Lung (tissue), 12 donors: ENCODE data around the gene ITFG1. TPM values are rescaled to one million over a fixed set of nuclear protein-coding genes. Genes with fewer than 3 reads are reported as not detected.
A peak's percentile ranks its signal among the peaks of the same experiment; 100 is the strongest.

Experiments used
- ATAC-seq: fragments of 200-7000 bp; cut with Tn5 transposase; one replicate; pipeline ENCODE4 v1.9.1; 2020; ENCODE audit warnings: moderate number of reproducible peaks; ENCODE audit not compliant: insufficient read depth, low FRiP score
- DNase-seq, 3 donors: peaks; one replicate each; pipeline ENCODE4 v3.0.0-alpha.2; 2013 to 2017
- H3K27ac ChIP-seq, 2 donors: one replicate each; pipeline ENCODE4 v1.5.1; 2013; ENCODE audit warnings: mild to moderate bottlenecking in 2 of 2, moderate library complexity in 2 of 2, control low read depth in 1 of 2, inconsistent platforms in 1 of 2, low read depth in 1 of 2, low read length in 1 of 2
- H3K27me3 ChIP-seq, 3 donors: one replicate each; pipeline ENCODE4 v1.5.1; 2013; ENCODE audit warnings: low read length in 2 of 3; ENCODE audit not compliant: control insufficient read depth in 3 of 3, insufficient read depth in 3 of 3
- H3K36me3 ChIP-seq, 4 donors: one replicate each; pipeline ENCODE4 v1.5.1; 2013; ENCODE audit warnings: low read length in 4 of 4, mild to moderate bottlenecking in 1 of 4, moderate library complexity in 1 of 4; ENCODE audit not compliant: control insufficient read depth in 4 of 4, insufficient read depth in 4 of 4
- H3K4me1 ChIP-seq, 5 donors: one replicate each; pipeline ENCODE4 v1.5.1; 2013; ENCODE audit warnings: low read length in 5 of 5, mild to moderate bottlenecking in 2 of 5, moderate library complexity in 1 of 5; ENCODE audit not compliant: control insufficient read depth in 5 of 5, insufficient read depth in 5 of 5
- H3K4me3 ChIP-seq: one replicate; pipeline ENCODE4 v1.5.1; 2013; ENCODE audit warnings: mild to moderate bottlenecking, control low read depth, moderate library complexity
- H3K9ac ChIP-seq, 2 donors: one replicate each; pipeline ENCODE4 v1.5.1; 2013; ENCODE audit warnings: low read length in 2 of 2, control low read depth in 1 of 2; ENCODE audit not compliant: insufficient read depth in 1 of 2
- H3K9me3 ChIP-seq, 4 donors: one replicate each; pipeline ENCODE4 v1.5.1; 2013; ENCODE audit warnings: low read length in 3 of 4, mild to moderate bottlenecking in 1 of 4, moderate library complexity in 1 of 4; ENCODE audit not compliant: control insufficient read depth in 4 of 4, insufficient read depth in 3 of 4
- WGBS, 2 donors: extraction: QIAGEN DNeasy Blood & Tissue Kit; methylation state at CpG; one replicate each; pipeline ENCODE4 v1.1.7; 2013; 5-methylcytosine and 5-hydroxymethylcytosine counted together
- polyA plus RNA-seq, 2 donors: library from polyadenylated mRNA; stranded (reverse); fragments of 200-250 nt; gene quantifications; one replicate each; pipeline ENCODE4 v1.2.1, GENCODE V29; 2013
- total RNA-seq, 2 donors: library from RNA; depleted of rRNA in 1 of 2; stranded (reverse); fragments of >200 nt in 1 of 2; gene quantifications; one replicate each; pipeline ENCODE4 v1.2.1, GENCODE V29; 2014 to 2021
- TF ChIP-seq, protein P1 (sequence below): IDR thresholded peaks from 2 replicates; pipeline ENCODE4 v1.5.1; 2012; ENCODE audit warnings: mild to moderate bottlenecking; ENCODE audit errors: control extremely low read depth, extremely low read depth
- donor health status: control.
- donor health status: control.
- donor health status: Bipolar disorder and iron deficiency.
- donor health status: healthy.
- donor health status: DM: yes; HTN: yes; CAD: no.

Gene ITFG1
- total and polyA plus RNA-seq, 4 donors: 13.0 to 79.4 (median 40.2) TPM

DNA sequence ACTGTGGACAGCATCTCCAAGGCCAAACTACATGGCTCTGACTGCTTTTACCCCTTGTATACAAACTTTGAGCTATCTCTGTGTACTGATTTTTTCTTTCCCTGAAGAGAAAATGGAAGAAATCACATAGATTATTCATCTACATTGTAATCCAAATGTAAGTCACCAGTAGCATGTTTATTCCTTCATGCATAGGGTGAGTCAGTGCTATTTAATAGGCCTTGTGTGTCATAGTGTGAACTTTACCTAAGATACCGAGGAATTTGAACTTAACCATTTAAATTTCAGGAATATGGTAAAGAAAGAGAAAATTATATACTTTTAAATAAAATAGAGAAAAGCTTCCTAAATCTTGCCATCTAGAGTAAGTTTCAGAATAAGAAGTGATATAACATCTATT is 16.8 kb upstream of the ITFG1 start:
- TF ChIP-seq, protein P1, sequence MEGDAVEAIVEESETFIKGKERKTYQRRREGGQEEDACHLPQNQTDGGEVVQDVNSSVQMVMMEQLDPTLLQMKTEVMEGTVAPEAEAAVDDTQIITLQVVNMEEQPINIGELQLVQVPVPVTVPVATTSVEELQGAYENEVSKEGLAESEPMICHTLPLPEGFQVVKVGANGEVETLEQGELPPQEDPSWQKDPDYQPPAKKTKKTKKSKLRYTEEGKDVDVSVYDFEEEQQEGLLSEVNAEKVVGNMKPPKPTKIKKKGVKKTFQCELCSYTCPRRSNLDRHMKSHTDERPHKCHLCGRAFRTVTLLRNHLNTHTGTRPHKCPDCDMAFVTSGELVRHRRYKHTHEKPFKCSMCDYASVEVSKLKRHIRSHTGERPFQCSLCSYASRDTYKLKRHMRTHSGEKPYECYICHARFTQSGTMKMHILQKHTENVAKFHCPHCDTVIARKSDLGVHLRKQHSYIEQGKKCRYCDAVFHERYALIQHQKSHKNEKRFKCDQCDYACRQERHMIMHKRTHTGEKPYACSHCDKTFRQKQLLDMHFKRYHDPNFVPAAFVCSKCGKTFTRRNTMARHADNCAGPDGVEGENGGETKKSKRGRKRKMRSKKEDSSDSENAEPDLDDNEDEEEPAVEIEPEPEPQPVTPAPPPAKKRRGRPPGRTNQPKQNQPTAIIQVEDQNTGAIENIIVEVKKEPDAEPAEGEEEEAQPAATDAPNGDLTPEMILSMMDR: no peak
- peaks cover 0 to 2% (median 0%) of the 10 kb centered on the region in 4 donors for H3K36me3 ChIP-seq
- no peak overlapping the region for H3K27ac ChIP-seq
- no peaks in the 10 kb centered on the region for H3K9me3 ChIP-seq
- ATAC-seq (no peak), DNase-seq (no peak)
- no peaks in the 10 kb centered on the region for H3K27me3 ChIP-seq
- peaks cover 0 to 37% (median 0%) of the 10 kb centered on the region in 5 donors for H3K4me1 ChIP-seq
- no peak overlapping the region for H3K9ac ChIP-seq
- H3K4me3 ChIP-seq: no peak overlapping the region
- WGBS, 2 donors: 87 to 92% methylated on average over 1 of the region's 1 CpG

DNA sequence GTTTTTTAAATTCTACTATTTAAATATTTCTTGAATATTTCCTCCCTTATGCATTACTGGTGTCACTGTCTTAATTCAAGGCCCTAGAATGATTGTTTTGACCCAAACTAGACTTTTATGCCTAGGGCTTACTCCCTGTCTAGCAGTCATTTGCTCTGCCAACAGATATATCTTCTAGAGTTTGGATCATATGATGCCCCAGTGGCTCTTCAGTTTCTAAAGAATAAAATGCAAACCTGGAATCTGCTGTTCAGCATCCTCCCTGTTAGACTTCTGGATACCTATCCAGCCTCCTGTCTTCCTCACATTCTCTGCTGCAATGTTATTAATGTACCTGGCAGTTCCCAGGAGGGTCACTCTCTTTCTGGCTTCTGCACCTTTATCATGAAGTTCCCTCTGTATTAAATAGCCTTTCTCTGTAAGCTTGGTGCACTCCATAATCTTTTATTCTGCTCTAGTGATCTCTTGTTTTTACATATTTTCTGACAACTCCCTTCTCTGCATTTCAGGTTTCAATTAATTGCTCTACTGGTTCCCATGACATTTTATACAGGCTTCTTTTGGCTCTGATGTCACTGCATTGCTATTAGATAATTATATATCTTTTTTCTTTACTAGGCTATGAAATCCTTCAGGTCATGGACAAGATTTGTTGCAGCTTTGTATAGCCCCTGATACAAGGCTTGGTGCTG is 15.9 kb upstream of the ITFG1 start:
- no peaks in the 10 kb centered on the region for H3K27me3 ChIP-seq

DNA sequence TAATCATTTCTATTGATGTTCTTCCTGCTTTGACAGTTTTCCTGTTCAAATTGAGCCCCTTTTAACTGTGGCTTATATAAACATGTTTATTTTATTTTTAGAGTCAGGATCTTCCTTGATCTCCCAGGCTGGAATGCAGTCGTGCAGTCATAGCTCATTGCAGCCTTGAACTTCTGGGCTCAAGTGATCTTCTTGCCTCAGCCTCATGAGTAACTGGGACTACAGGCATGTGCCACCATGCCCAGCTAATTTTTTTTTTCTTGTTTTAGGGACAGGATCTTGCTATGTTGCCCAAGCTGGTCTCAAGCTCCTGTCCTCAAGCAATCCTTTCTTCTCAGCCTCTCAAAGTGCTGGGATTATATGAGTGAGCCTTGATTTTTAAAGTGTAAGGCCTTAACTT is 14.9 kb upstream of the ITFG1 start:
- Histone ChIP-seq H3K27ac (peak overlapping the region in 1 of 2 donors; percentile 23), H3K9ac (no peak overlapping the region), H3K4me3 (no peak overlapping the region), H3K9me3 (no peaks in the 10 kb centered on the region), H3K4me1 (peaks cover 0 to 29% (median 0%) of the 10 kb centered on the region in 5 donors), H3K36me3 (peaks cover 0 to 2% (median 0%) of the 10 kb centered on the region in 4 donors), H3K27me3 (no peaks in the 10 kb centered on the region)
- TF ChIP-seq, protein P1: no peak
- DNase-seq (no peak), ATAC-seq (no peak)
- 37 to 64% methylated on average over 1 of the region's 1 CpG for WGBS, 2 donors

More for the DNA sequence above, 15.9 kb upstream of the ITFG1 start:
- H3K9me3 ChIP-seq: no peaks in the 10 kb centered on the region
- peaks cover 0 to 2% (median 0%) of the 10 kb centered on the region in 4 donors for H3K36me3 ChIP-seq
- H3K27ac ChIP-seq: no peak overlapping the region
- no peak overlapping the region for H3K4me3 ChIP-seq
- ATAC-seq (no peak), DNase-seq (no peak)
- TF ChIP-seq, protein P1: no peak
- H3K4me1 ChIP-seq: peaks cover 0 to 34% (median 0%) of the 10 kb centered on the region in 5 donors
- H3K9ac ChIP-seq: no peak overlapping the region
